ENCODE data around the gene VWA8.

The VWA8 gene

GRCh38 chr13:41722684-41723535 is 238.0 kb downstream of the VWA8 start:
- TF ChIP-seq, protein P1, sequence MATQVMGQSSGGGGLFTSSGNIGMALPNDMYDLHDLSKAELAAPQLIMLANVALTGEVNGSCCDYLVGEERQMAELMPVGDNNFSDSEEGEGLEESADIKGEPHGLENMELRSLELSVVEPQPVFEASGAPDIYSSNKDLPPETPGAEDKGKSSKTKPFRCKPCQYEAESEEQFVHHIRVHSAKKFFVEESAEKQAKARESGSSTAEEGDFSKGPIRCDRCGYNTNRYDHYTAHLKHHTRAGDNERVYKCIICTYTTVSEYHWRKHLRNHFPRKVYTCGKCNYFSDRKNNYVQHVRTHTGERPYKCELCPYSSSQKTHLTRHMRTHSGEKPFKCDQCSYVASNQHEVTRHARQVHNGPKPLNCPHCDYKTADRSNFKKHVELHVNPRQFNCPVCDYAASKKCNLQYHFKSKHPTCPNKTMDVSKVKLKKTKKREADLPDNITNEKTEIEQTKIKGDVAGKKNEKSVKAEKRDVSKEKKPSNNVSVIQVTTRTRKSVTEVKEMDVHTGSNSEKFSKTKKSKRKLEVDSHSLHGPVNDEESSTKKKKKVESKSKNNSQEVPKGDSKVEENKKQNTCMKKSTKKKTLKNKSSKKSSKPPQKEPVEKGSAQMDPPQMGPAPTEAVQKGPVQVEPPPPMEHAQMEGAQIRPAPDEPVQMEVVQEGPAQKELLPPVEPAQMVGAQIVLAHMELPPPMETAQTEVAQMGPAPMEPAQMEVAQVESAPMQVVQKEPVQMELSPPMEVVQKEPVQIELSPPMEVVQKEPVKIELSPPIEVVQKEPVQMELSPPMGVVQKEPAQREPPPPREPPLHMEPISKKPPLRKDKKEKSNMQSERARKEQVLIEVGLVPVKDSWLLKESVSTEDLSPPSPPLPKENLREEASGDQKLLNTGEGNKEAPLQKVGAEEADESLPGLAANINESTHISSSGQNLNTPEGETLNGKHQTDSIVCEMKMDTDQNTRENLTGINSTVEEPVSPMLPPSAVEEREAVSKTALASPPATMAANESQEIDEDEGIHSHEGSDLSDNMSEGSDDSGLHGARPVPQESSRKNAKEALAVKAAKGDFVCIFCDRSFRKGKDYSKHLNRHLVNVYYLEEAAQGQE (IDR thresholded peaks at IDR 0.05; ENCODE audit: insufficient read depth in 1 of 2, low read depth in 2 of 2, low read length in 2 of 2) = no peak
- no peak for TF ChIP-seq SIN3A (IDR thresholded peaks at IDR 0.05; ENCODE audit: borderline replicate concordance, insufficient read depth, low read length)
- no peak for TF ChIP-seq POLR2AphosphoS5 (IDR thresholded peaks at IDR 0.05; ENCODE audit: low read depth, low read length)
- no peak for TF ChIP-seq TAF1 (IDR thresholded peaks at IDR 0.05; ENCODE audit: borderline replicate concordance, insufficient read depth, low read length)
- no peak for TF ChIP-seq FOXP2 (optimal IDR thresholded peaks at IDR 0.05; ENCODE audit: borderline replicate concordance, extremely low read depth, extremely low read length, insufficient read depth)

- TF ChIP-seq TAF1 (IDR thresholded peaks at IDR 0.05; ENCODE audit: borderline replicate concordance, insufficient read depth, low read length) (no peak), POLR2AphosphoS5 (IDR thresholded peaks at IDR 0.05; ENCODE audit: low read depth, low read length) (no peak), FOXP2 (optimal IDR thresholded peaks at IDR 0.05; ENCODE audit: borderline replicate concordance, extremely low read depth, extremely low read length, insufficient read depth) (no peak), SIN3A (IDR thresholded peaks at IDR 0.05; ENCODE audit: borderline replicate concordance, insufficient read depth, low read length) (no peak)
- TF ChIP-seq, protein P1 (IDR thresholded peaks at IDR 0.05; ENCODE audit: insufficient read depth in 1 of 2, low read depth in 2 of 2, low read length in 2 of 2) = no peak
These were observed 239.9 kb downstream of the VWA8 start for GRCh38 chr13:41720839-41721561.

GRCh38 chr13:41716236-41716635 is 244.7 kb downstream of the VWA8 start:
- TF ChIP-seq, protein P1 (IDR thresholded peaks at IDR 0.05; ENCODE audit: insufficient read depth in 1 of 2, low read depth in 2 of 2, low read length in 2 of 2) = no peak
- TF ChIP-seq SIN3A (IDR thresholded peaks at IDR 0.05; ENCODE audit: borderline replicate concordance, insufficient read depth, low read length) = no peak

GRCh38 chr13:41713405-41713804 is 247.5 kb downstream of the VWA8 start:
- TF ChIP-seq, protein P1 (IDR thresholded peaks at IDR 0.05; ENCODE audit: insufficient read depth in 1 of 2, low read depth in 2 of 2, low read length in 2 of 2) = no peak
- TF ChIP-seq TAF1 (IDR thresholded peaks at IDR 0.05; ENCODE audit: borderline replicate concordance, insufficient read depth, low read length) = no peak
- no peak for TF ChIP-seq FOXP2 (optimal IDR thresholded peaks at IDR 0.05; ENCODE audit: borderline replicate concordance, extremely low read depth, extremely low read length, insufficient read depth)
- no peak for TF ChIP-seq SIN3A (IDR thresholded peaks at IDR 0.05; ENCODE audit: borderline replicate concordance, insufficient read depth, low read length)
